ENCODE data around the gene SLC22A17.

GRCh38 chr14:23299986-23300686, 52.6 kb downstream of the SLC22A17 start:
- TF ChIP-seq REST (IDR thresholded peaks at IDR 0.05; ENCODE audit: low read depth, low read length) (no peak), NR2C1 (IDR thresholded peaks at IDR 0.05) (no peak), POLR2A (IDR thresholded peaks at IDR 0.05; ENCODE audit: low read depth, low read length) (no peak)
- TF ChIP-seq, protein P1, sequence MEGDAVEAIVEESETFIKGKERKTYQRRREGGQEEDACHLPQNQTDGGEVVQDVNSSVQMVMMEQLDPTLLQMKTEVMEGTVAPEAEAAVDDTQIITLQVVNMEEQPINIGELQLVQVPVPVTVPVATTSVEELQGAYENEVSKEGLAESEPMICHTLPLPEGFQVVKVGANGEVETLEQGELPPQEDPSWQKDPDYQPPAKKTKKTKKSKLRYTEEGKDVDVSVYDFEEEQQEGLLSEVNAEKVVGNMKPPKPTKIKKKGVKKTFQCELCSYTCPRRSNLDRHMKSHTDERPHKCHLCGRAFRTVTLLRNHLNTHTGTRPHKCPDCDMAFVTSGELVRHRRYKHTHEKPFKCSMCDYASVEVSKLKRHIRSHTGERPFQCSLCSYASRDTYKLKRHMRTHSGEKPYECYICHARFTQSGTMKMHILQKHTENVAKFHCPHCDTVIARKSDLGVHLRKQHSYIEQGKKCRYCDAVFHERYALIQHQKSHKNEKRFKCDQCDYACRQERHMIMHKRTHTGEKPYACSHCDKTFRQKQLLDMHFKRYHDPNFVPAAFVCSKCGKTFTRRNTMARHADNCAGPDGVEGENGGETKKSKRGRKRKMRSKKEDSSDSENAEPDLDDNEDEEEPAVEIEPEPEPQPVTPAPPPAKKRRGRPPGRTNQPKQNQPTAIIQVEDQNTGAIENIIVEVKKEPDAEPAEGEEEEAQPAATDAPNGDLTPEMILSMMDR (IDR thresholded peaks at IDR 0.05 in 2 of 3, conservative IDR thresholded peaks at IDR 0.05 in 1 of 3; ENCODE audit: control insufficient read depth in 2 of 3, extremely low read depth in 1 of 3, insufficient read depth in 1 of 3, low read depth in 3 of 3, low read length in 3 of 3), result no peak
